Activated T-cell treated with anti-CD3 and anti-CD28 coated beads for 48 hours (primary cell): Measurements from ENCODE around the gene SLC26A5.
"Not testable (repeated sequence)": the region's sequence is repeated elsewhere in the genome, so short reads cannot be mapped to it uniquely, and the experiment has no call there.

ENCODE experiments used
- DNase-seq: peaks from one replicate; pipeline ENCODE4 v3.0.0-alpha.2; 2020; ENCODE audit warnings: low read depth

SLC26A5 gene

DNA sequence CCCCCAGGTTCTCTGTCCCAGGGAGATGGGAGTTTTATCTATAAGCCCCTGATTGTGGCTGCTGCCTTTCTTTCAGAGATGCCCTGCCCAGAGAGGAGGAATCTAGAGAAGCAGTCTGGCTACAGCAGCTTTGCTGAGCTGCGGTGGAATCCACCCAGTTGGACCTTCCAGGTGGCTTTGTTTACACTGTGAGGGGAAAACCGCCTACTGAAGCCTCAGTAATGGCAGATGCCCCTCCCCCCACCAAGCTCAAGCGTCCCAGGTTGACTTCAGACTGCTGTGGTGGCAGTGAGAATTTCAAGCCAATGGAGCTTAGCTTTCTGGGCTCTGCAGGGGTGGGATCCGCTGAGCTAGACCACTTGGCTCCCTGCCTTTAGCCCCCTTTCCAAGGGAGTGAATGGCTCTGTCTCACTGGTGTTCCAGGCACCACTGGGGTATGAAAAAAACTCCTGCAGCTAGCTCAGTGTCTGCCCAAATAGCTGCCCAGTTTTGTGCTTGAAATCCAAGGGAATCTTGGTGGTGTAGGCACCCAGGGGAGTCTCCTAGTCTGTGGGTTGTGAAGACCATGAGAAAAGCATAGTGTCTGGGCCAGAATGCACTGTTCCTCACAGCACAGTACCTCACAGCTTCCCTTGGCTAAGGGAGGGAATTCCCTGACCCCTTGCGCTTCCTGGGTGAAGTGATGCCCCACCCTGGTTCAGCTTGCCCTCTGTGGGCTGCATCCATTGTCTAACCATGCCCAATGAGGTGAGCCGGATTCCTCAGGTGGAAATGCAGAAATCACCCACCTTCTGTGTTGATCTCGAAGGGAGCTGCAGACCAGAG is 40.0 kb downstream of the SLC26A5 start:
- not testable (repeated sequence) for DNase-seq

DNA sequence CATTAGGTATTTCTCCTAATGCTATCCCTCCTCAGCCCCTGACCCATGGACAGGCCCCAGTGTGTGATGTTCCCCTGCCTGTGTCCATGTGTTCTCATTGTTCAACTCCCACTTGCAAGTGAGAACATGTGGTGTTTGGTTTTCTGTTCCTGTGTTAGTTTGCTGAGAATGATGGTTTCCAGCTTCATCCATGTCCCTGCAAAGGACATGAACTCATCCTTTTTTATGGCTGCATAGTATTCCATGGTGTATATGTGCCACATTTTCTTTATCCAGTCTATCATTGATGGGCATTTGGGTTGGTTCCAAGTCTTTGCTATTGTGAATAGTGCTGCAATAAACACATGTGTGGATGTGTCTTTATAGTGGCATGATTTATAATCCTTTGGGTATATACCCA is 46.3 kb downstream of the SLC26A5 start:
- not testable (repeated sequence) for DNase-seq

DNA sequence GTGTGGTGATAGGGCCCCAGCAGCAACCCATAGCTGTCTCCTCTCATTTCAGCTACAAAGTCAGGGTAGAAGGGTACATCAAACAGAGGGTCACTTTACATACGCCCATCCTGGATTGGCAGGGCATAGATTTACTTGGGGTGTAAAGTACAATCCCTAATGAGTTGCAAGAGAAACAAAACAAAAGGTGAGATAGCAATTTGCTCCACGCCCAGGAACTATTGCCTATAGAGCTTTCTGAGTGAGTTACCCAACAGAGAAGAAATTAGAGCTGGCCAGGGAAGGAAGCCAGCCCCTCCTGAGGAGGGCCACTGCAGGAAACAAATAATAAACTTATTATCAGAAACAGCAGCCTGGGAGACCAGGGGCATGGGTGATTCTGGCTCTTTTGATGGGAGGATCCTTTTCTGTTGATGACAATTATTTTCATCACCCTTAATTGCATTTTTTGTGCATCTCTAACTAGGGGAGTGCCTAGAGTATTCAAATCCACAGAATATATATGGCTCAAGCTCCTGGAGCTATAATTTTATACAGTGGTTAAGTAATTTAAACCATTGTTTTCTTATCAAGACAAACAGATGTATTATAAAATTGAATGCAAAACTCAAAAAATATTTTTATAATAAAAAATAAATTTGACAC is 47.4 kb downstream of the SLC26A5 start:
- DNase-seq, result no peak

DNA sequence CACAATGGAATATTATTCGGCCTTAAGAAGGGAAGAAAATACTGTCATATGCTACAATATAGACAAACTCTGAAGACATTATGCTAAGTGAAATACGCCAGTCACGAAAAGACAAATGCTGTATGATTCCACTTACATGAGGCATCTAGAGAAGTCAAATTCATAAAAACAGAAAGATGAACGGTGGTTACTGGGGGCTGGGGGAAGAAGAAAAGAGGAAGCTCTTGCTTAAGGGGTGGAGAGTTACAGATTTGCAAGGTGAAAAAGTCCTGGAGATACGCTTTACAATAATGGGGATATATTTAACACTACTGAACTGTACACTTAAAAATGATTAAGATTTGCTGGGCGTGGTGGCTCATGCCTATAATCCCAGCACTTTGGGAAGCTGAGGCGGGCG is 49.5 kb downstream of the SLC26A5 start:
- DNase-seq, result no peak

DNA sequence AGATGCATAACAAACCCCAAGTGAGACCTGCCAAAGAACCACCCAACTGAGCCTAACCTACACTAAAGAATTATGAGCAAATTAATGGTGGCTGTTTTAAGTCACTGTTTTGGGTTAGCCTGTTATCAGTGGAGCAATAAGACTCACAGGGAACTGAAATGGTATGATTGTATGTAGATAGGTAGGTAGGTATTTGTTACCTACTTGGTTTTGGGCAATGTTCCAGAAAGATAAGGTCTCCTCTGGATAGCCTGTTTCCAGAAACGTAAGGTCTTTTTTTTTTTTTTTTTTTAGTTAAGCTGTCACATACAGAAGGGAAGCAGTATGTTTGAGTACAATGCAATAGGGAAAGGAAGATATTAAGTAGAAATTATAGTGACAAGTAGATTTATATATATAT is 50.9 kb downstream of the SLC26A5 start:
- no peak for DNase-seq

DNA sequence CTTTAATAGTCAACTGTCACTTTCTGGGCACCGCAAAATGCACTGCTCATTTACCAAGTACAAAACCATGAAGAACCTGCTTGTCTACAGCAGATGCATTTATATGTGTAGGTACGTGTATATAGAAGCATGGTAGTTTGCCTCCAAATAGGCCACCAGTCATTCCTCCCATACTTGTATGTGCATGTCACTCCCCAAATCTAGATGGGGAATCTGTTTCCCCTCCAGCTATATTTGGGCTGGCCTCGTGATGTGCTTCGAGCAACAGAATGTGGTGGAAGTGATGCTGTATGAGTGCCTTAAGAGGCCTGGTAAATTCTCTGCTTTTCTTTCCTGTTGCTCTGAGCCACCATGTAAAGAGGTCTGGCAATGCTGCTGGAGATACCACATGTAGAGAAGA is 51.4 kb downstream of the SLC26A5 start:
- DNase-seq, result no peak

DNA sequence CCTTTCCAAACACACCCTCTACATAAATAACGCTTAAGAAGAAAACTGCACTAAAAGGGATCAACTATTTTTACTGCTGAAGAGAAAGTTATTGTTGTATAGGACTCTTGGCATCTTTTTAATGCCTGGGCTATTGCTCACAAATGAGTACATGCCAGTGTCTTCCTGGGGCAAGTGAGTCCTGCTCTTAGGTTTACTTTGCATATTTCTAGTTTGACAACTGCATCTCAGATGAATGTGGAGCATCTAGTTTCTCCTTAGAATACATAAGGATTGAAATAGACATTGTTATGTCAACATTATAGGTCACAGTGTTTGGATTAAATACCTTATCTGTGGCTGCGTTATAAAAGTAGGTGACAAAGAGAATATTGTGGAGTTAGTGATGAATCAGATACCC is 54.0 kb downstream of the SLC26A5 start:
- no peak for DNase-seq

DNA sequence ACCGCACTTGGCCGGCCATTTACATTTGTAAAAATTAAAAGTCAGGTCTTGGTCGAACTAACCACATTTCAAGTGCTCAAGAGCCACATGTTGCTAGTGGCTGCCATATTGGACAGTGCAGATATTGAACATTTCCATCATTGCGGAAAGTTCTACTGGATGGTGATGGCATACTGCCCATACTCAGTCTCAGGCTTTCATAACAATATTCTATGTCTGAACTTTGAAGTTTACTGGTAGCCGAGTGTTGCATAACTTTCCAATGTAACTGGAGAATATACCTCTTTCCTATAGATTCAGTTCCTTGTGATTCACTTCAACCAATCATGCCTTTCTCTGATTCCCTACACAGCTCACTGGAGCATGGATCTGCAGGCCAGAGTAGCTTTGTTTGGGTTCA is 54.9 kb downstream of the SLC26A5 start:
- DNase-seq, result no peak

DNA sequence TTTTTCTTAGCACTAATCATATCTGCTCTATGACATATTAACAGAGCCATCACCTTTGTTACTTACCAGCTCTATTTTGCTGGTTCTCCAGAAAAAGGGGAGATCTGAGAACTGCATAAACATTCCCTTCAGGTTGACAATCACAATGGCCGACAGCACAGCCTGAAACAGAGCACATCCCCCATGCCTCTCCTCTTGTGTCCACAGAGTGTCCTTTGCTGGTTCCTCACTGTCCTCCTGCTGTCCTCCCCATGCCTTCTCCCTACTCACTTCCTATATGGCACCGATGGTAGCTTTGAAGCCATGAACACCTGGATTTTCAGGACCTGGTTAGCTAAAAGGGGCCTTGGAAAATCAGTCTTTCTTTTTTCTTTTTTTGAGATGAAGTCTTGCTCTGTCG is 56.7 kb downstream of the SLC26A5 start:
- no peak for DNase-seq

DNA sequence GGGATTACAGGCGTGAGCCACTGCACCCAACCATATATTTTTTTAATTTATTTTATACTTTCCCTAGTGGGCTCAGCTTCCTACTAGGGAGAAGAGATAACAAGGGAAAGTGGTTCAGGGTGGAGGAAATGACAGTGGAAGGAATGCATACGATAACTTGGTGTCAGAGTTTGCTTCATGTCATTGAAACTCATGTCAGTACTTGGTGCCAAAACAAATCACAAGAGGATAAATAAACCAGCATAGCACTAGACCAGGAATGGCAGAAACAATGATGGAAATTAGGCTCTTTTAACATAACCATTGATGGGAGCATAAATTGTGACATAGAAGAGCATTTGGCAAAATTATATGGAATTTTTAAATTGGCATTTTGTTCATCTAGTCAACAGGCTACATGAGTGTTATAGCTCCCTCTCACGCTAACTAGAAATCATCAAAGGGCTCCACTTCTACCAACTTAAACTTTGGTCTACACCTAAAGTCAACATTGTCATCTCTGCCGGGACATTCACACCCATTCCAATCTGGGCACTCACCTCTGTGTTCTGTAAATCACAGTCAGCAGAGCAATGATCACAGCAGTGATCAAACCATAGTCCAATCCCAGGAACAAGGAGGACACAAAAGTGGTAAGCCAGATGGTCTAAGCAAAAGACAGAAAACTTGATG is 57.4 kb downstream of the SLC26A5 start:
- DNase-seq, result no peak

DNA sequence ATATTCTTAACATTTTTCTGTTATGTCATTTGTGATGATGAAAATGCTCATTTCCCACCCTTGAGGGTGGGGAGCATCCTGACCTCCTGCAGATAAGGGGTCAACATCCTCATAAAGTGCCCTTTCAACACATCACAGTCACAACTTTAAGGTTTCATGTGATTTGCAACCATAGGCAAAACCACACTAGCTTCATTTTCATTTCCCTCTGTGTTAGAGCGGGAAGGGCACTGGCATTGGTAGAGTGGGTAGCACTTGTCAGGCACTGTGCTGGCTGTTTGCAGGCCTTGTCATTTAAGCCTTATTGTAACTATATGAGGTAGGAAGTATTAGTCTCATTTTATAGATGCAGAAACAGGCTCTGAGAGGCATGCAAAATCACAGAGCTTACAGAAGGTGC is 58.8 kb downstream of the SLC26A5 start:
- no peak for DNase-seq

DNA sequence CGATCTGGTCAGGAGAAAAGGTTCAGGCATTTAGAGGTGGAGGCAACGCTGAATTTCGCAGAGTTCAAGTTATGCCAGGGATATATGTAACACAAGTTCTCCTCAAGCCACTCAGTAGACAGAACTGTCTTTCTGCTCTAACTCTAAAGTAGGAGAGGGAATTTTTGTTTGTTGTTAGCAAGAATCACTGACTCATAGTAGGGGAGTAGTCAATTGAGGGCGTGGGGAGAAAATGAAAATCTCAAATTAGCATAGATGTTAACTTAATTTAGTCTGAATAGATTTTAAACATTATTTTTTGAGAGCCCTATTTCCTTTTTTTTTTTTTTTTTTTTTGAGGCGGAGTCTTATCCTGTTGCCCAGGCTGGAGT is 64.0 kb downstream of the SLC26A5 start:
- DNase-seq, result no peak

DNA sequence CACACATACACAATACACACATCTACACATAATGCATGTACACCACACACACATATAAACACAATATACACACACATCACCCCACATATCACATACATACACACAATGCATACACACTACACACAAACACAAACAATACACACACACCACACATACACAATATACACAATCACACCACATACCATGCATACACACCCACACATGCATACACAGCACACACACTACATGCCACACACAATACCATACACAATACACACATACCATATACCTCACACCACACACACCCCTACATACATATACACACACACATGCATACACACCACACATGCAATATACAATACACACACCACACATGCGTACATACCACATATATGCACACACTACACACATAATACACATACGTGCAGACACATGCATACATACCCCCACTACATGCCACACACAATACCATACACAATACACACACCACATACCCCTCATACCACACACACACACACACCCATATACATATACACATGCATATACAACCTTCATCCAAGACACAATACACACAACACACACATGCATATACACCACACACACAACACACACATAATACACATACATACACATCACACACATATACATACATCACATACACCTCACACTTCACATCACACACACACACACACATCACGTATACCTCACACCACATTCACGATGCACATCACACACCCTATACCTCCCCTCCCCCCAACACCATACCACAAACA is 64.6 kb downstream of the SLC26A5 start:
- no peak for DNase-seq

DNA sequence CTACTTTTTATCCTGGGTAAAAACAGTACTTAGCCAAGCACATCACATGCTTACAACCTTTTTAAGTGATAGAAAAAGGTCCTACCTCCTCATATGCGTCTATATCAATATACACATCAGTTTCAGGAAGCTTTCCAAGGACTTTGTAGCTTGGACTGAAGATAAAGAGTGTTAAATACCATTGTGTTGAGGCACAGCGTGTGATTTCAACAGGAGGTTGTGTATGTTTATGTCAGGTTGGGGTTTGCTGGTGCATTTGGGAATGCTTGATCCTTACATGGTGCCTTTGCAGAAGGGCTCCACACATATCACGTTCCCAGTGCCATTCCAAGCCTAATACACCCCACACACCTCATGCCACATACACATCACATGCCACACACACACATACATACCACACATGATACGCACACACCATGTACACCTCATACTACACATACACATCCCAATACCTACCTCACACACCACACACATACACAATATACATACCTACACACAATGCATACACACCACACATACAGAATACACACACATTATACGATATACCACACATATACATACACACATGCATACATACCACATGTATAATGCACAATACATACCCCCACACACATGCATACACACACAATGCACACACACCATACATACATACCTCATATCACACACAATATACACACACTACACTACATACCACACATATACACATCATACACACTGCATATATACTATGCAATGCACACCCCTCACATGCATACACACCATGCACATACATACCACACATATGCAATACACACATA is 65.4 kb downstream of the SLC26A5 start:
- DNase-seq, result no peak

DNA sequence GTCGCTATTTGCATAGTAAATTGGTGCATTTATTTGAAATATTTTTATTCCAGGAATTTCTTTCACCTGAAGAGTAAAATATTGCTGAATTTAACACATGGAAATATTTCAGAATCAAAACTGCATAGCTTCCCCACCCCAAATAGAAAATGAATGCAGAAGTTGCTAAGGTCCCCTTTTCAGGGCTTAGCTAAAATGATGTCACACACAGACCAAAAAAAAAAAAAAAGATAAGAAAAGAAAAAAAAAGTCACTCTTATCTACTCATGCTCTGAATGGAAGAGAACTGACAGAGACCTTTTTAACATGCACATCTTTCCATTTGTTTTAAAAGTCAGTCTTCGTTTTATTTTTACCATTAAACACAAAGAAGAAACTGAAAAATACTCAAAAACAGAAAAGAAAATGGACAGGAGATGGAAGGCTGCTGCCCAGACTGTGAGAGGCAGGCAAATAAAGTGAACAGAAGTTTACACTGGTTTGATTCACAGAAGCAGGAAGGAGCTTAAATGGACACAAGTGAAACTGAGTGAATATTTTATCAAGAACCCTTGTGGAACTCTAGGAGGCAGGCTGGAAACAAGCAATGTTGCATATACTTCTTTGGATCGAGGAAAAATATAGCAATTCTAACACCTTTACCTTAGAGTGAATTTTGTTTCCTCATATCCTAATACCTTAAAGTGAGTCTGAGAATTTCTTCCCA is 66.6 kb downstream of the SLC26A5 start:
- no peak for DNase-seq

DNA sequence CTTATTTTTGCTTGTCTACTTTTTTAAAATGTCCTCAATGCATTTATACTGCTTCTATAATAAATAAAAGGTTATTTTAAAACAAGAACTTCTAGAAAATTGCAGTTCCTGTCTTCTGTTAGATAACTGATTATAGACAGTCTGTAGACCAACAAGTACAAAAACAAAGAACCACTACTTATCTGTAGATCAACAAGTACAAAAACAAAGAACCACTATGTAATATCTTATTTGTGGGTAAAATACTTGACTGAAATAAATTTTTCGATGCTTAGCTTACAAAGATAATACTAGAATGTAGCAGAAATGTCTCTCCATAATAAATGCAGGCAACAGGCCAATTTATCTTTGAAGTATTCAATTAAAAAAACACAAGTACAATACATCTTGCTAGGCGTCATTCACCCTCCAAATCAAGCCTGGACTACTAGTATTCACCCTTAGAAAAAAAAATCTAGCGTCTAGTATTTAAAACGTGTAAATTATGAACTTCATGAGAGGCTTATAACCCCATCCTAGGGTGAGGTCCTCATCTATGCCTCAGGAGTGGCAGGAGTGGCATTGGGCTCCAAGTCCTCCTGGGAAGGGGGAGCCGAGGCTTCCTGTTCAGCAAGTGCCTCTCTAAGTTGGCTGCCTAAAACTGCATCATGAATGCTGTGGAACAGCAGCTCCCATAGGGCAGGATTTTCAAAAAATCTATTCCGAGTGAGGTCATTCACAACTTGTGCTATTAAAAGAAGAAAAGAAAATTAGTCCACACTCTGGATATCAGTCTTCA is 72.0 kb downstream of the SLC26A5 start:
- no peak for DNase-seq

DNA sequence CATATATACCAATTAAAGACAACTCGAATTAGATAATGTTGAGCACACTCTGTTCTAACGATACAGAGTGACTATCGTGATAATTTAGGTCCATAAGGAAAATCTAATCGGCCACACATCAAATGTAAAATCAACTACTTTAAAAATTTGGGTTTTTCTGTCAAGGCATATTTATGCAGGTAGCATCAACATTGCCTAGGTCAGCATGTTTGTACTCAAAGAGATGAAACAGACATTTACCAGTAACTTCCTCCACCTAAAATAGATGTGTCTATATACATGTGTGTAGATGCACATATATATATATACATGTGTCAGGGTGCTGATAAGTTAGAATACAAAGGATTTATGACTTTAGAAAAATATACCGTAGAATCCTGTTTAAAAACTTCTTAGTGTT is 76.6 kb downstream of the SLC26A5 start:
- DNase-seq, result no peak

DNA sequence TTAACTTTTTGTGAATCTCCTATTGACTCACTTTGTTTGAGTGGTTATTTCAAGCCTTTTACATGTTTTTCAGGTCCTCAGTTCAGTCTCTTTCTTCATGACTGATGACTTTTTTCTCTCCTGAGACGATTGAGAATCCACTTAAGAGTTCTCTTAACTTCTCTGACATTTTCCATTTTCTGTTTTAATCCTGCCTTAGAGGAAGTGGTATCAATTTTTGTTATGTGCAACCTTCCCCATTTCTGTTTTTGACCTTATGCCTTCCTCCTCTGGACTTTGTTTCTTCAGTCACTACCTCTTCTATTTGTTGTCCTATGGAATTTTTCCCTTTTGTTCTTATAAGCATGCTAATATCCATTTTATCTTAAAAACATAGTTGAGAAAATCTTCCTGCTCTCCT is 96.2 kb downstream of the SLC26A5 start:
- DNase-seq, result no peak

DNA sequence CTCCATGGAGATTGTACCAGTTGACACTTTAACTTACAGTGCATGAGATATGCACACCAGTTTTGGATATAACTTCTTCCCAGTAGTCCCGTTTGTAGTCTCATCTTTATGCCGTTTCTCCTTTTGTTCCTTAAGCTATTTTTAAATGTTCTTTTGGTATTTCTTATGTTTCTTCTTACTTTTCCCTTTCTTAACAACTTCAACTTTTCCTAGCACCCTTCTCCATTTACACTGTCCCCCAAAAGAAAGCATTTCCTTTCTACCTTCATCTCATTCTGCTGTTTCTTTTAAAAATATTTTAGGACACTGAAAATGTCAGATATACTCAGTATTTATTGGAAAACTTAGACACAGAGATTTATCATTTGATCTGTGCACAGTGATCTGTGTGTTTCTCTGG is 97.0 kb downstream of the SLC26A5 start:
- no peak for DNase-seq

DNA sequence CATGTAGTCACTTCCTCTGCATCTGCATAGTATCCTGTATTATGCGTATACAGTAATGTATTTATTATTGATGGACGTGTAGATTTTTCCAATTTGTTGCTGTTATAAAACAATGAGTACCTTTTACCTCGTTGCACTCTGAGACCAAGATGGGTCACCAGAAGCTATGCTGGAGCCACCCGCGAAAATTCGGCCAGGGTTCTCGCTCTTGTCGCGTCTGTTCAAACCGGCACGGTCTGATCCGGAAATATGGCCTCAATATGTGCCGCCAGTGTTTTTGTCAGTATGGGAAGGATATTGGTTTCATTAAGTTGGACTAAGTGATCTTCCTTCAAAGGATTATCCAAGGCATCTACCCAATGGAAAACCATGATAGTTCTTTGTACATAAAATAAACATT is 97.6 kb downstream of the SLC26A5 start:
- no peak for DNase-seq
